ENCODE measurements around the gene BRIP1. TPM values are rescaled to one million over a fixed set of nuclear protein-coding genes. Genes with fewer than 3 reads are reported as not detected.
"Not testable (repeated sequence)": the region's sequence is repeated elsewhere in the genome, so short reads cannot be mapped to it uniquely, and the experiment has no call there.

BRIP1 gene
- total RNA-seq, 1 donor from 2014 or later: 0.11 TPM

DNA sequence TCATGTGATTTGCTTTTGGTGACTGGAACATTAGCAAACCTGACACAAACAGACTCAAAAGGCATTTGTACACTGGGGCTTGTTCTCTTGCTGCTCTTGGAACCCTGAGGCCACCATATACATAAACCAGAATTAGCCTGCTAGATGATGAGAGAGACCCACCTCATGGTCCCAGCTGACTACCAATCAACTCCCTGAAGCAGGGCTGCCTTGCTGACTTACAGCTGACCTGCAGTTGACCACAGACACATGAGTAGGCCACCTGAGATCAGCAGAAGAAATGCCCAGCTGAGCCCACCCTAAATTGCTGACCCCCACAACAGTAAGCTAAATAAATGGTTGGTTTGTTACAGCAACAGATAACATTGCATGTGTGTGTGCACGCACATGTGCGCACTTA is 28.7 kb downstream of the BRIP1 start:
- DNase-seq (ENCODE audit: low spot score): no peak
- intact Hi-C loops (cut with DNase I): loop anchor here (5.0 kb wide), 1 partner anchor 422 kb away; no protein-coding TSS in a partner anchor

GRCh38 chr17:61833536-61834193 is 29.7 kb downstream of the BRIP1 start:
- DNase-seq (ENCODE audit: low spot score): no peak
- intact Hi-C loops (cut with DNase I): no loop called here

- intact Hi-C loops (cut with DNase I): no loop called here
Measured at GRCh38 chr17:61832463-61832862, 30.9 kb downstream of the BRIP1 start.

DNA sequence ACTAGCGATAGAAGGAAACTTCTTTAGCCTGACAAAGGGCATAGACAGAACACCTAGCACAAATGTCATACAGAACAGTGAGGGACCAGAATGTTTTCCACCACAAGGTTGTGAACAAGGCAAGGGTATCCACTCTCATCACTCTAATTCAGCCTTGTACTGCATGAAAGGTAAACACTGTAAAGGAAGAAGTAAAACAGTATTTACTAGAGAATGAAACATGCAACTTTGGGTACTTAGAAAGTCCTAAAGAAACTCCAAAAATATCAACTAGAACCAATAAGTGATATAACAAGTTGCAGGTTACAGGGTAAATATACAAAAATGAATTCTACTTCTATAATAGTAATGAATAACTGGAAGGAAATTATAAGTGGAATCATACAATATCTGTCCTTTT is 32.2 kb downstream of the BRIP1 start:
- DNase-seq (ENCODE audit: low spot score): no peak
- intact Hi-C loops (cut with DNase I): no loop called here

More at GRCh38 chr17:61832463-61832862, 30.9 kb downstream of the BRIP1 start:
- DNase-seq (ENCODE audit: low spot score): no peak

- intact Hi-C loops (cut with DNase I): no loop called here
- no peak for DNase-seq (ENCODE audit: low spot score)
Measured at GRCh38 chr17:61828694-61829093, 34.6 kb downstream of the BRIP1 start.

- intact Hi-C loops (cut with DNase I): no loop called here
- DNase-seq (ENCODE audit: low spot score): no peak
Measured at GRCh38 chr17:61827649-61828395, 35.5 kb downstream of the BRIP1 start.

GRCh38 chr17:61826866-61827265 is 36.5 kb downstream of the BRIP1 start:
- DNase-seq (ENCODE audit: low spot score); intact Hi-C loops (cut with DNase I): not testable (repeated sequence)

DNA sequence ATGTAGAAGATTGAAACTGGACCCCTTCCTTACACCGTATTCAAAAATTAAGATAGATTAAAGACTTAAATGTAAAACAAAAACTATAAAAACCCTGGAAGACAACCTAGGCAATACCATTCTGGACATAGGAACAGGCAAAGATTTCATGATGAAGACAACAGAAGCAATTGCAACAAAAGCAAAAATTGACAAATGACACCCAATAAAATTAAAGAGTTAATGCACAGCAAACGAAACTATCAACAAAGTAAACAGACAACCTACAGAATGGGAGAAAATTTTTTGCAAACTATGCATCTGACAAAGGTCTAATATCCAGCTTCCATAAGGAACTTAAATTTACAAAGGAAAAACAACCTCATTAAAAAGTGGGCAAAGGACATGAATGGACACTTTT is 37.1 kb downstream of the BRIP1 start:
- intact Hi-C loops (cut with DNase I); DNase-seq (ENCODE audit: low spot score): not testable (repeated sequence)

DNA sequence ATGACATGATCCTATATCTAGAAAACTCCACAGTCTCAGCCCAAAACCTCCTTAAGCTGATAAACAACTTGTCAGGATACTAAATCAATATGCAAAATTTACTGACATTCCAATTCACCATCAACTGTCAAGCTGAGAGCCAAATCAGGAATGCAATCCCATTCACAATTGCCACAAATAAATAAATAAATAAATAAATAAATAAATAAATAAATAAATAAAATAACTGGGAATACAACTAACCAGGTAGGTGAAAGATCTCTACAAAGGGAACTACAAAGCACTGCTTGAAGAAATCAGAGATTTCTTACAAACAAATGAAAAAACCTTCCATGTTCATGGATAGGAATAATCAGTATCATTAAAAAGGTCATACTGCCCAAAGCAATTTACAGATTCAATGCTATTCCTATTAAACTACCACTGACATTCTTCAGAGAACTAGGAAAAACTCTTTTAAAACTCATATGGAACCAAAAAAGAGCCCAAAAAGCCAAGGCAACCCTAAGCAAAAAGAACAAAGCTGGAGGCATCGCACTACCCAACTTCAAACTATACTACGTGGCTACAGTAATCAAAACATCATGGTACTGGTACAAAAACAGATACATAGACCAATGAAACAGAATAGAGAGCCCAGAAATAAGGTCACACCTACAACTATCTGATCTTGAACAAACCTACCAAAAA is 37.7 kb downstream of the BRIP1 start:
- intact Hi-C loops (cut with DNase I): no loop called here
- no peak for DNase-seq (ENCODE audit: low spot score)

- intact Hi-C loops (cut with DNase I): no loop called here
- DNase-seq (ENCODE audit: low spot score): no peak
Measured at GRCh38 chr17:61822326-61823285, 40.7 kb downstream of the BRIP1 start.

DNA sequence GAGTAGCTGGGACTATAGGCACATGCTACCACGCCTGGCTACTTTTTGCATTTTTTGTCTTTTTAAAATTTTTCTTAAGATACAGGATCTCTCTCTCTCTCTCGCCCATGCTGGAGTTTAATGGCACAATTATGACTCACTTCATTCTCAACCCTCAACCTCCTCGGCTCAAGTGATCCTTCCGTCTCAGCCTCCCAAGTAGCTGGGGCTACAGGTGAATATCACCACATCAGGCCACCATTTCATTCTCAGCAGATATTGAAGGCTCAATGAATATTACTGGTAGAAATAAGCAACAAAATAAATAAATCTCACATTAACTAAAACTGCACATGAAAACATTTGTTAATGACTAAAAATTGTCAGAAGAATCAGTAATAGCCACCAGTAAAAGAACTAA is 41.7 kb downstream of the BRIP1 start:
- DNase-seq (ENCODE audit: low spot score): no peak
- intact Hi-C loops (cut with DNase I): no loop called here

DNA sequence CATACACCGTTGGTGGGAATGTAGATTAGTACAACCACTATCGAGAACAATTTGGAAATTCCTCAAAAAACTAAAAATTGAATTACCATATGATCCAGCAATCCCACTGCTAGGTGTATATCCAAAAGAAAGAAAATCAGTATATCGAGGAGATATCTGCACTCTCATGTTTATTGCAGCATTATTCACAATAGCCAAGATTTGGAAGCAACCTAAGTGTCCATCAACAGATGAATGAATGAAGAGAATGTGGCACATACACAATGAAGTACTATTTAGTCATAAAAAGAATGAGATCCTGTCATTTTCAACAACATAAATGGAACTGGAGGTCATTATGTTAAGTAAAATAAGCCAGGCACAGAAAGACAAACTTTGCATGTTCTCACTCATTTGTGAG is 44.1 kb downstream of the BRIP1 start:
- DNase-seq (ENCODE audit: low spot score); intact Hi-C loops (cut with DNase I): not testable (repeated sequence)

GRCh38 chr17:61818225-61818624 is 45.1 kb downstream of the BRIP1 start:
- intact Hi-C loops (cut with DNase I): no loop called here
- no peak for DNase-seq (ENCODE audit: low spot score)

DNA sequence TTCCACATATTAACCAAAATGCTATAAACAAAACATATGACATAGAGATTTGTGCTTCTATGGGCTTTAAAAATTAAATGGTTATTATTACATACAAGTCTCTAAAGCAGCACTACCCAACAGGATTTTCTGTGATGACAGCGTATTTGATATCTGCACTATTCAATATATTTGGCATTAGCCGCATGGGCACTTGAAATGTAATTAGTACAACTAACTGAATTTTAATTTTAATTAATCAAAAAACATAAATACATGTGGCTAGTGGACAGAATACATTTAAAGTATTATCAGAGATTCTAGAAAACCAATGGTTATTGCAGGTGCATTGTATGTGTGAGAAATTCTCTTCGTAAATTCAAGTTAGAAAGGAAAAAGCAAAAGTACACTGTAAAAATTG is 45.9 kb downstream of the BRIP1 start:
- intact Hi-C loops (cut with DNase I): no loop called here
- DNase-seq (ENCODE audit: low spot score): no peak

GRCh38 chr17:61816538-61816937 is 46.8 kb downstream of the BRIP1 start:
- intact Hi-C loops (cut with DNase I): no loop called here
- DNase-seq (ENCODE audit: low spot score): no peak

DNA sequence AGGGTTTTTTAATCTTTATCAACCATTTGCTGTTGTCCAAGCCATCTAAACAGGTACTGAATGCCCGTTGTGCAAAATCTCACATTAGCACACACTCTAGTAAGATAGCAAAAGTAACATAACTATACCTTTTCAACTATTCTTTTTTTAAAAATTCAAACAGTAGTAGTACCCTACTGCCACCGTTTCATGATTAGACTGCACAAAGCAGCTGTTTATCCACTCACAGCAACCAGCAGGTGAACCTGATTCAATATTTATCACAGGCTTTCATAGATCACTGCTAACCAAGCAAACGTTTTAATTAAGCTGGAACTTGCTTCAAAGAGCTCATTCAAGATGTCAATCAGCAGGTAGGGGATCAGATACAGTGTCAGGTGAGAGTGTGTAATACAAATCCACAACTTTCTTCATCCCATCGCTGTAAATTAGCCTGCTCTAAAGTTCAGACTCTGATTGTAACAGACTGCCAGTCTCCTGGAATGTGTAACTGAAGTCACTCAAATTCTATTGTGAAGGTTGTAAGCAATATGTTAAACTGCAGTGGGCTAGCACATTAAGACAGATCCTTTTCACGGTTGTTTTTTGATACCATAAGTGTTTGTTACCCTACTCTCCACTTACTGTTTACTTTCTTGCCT is 47.3 kb downstream of the BRIP1 start:
- DNase-seq (ENCODE audit: low spot score): no peak
- intact Hi-C loops (cut with DNase I): no loop called here

DNA sequence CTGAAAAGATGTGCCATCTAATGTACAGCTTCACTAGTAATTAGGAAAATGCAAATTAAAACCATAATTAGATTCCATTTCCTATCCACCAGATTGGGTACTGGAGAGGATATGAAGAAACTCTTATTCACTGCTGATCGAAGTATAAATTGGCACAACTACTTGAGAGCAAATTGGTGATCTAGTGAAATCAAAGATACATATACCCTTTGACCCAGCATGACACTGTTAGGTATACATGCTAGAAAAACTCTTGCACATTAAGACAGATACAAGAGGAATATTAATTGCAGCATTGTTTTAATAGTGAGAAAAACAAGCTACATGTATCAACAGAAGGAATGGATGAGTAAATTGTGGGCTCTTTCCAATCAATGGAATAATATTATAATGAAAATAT is 48.8 kb downstream of the BRIP1 start:
- intact Hi-C loops (cut with DNase I): no loop called here
- no peak for DNase-seq (ENCODE audit: low spot score)

- DNase-seq (ENCODE audit: low spot score): no peak
- intact Hi-C loops (cut with DNase I): no loop called here
Measured at GRCh38 chr17:61813211-61813610, 50.1 kb downstream of the BRIP1 start.

GRCh38 chr17:61812747-61813146 is 50.6 kb downstream of the BRIP1 start:
- intact Hi-C loops (cut with DNase I): no loop called here
- no peak for DNase-seq (ENCODE audit: low spot score)
